Measurements from ENCODE around the gene MPST.
A peak's percentile ranks its signal among the peaks of the same experiment; 100 is the strongest.
"Not testable (repeated sequence)": the region's sequence is repeated elsewhere in the genome, so short reads cannot be mapped to it uniquely, and the experiment has no call there.

Gene MPST

GRCh38 chr22:37060801-37061610 is 41.5 kb downstream of the MPST start:
- no peak for DNase-seq (ENCODE audit: low read depth in 2 of 2)

DNA sequence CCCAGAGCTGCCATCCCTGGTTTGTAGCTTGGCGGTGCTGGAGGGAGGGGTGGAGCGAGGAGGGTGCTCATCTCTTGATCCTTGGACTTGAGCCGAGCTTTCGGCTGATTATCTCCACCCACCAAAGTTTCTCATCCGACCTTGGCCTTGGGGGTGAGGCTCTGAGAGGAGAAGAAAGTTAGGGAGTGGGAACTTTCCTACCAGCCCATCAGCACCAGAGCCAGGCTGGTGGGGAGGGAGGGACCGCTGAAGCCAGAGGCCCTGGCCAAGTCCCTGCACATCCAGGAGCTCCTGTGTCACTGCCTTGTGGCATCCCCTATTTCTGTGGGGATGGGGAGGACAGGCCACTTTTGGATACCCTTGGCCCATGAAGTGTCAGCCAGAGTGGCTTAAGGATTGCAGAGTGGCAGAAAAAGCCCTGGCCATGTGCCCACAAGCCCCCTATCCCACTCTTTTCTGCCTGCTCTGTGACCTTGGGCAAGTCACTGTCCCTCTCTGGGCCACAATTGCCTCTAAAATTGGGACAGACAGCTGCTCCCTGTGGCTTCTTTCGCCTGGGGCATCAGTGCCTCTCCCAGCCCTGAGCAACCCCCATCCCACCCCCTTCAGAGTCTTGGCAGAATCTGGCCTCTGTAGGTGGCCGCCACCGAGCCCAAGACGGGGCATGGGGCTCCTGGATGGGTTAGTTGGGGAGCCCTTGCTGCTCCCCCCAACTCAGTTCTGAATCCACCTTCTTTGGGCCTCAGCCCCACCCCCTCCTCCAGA is 42.3 kb downstream of the MPST start:
- no peak for DNase-seq (ENCODE audit: low read depth in 2 of 2)

DNA sequence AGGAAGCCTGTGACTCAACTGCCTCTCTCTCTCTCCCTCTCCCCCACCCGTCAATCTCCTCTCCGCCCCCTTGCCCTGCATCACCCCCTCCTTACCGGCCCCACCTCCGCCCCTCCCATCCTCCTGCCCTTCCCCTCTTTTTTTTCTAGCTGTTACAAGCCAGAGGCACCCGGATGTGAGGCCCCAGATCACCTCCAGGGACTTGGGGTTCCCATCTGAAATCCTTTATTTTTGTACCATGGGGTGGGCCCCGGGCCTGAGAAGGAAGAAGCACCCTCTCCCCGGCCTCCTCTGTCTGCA is 42.8 kb downstream of the MPST start:
- no peak for DNase-seq (ENCODE audit: low read depth in 2 of 2)

DNA sequence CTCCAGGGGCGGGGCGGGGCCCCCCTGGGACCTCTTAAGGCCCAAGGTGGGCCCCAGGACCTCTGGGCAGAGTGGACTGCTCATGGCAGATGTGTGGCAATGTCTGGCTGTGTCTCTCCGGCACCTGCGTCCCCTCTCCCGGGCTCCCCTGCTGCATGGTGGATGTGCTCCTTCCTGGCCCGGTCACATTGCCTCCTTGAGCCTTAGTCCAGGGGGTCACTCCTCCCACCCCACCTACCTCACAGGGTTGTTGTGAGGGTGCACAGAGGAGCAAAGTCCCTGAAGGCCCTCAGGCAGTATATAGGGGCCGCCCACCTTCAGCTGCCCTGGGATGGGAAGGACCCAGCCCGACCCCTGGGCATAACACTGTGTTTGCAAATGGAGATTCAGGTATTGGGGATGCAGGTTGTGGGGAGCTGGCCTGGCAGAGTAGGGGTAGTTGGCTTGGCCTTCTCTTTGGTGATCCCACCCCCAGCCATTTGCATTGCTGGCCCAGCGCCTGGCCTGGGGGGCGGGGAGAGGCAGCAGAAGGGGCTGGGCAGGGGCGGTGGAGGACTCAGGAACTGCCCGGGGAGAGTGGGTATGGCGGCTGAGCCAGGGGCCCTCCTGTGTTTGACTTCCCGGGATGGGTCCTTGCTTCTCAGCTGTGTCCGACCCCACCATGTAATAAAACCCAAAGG is 43.3 kb downstream of the MPST start:
- no peak for DNase-seq (ENCODE audit: low read depth in 2 of 2)

- no peak for DNase-seq (ENCODE audit: low read depth in 2 of 2)
Measured at GRCh38 chr22:37063431-37064420, 44.2 kb downstream of the MPST start.

GRCh38 chr22:37064553-37064952 is 45.0 kb downstream of the MPST start:
- DNase-seq (ENCODE audit: low read depth in 2 of 2), result no peak

DNA sequence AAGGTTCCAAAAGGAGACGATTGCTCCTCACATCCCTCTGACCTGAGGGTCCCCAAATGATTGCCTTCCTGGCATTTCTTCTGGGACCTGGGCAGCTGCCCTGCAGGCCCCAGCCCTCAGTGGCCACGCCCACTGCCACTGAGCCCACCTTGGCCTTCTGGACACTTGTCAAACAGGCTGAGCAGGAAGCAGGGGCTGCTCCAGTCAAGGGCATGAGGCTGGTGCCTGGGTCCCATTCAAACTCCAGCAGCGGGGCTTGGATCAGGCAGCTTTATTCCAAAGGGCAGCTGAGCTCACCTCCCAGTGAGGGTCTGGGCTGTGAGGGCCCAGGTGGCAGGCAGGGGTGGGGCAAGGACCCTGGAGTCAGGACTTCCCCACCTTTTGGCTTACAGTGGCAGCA is 45.6 kb downstream of the MPST start:
- no peak for DNase-seq (ENCODE audit: low read depth in 2 of 2)

- no peak for DNase-seq (ENCODE audit: low read depth in 2 of 2)
Measured at GRCh38 chr22:37065961-37066360, 46.4 kb downstream of the MPST start.

- no peak for DNase-seq (ENCODE audit: low read depth in 2 of 2)
Measured at GRCh38 chr22:37067428-37067827, 47.9 kb downstream of the MPST start.

GRCh38 chr22:37068859-37069258 is 49.3 kb downstream of the MPST start:
- no peak for DNase-seq (ENCODE audit: low read depth in 2 of 2)

- no peak for DNase-seq (ENCODE audit: low read depth in 2 of 2)
Measured at GRCh38 chr22:37069319-37069718, 49.8 kb downstream of the MPST start.

- DNase-seq (ENCODE audit: low read depth in 2 of 2), result no peak
Measured at GRCh38 chr22:37069719-37070118, 50.2 kb downstream of the MPST start.

- DNase-seq (ENCODE audit: low read depth in 2 of 2), result no peak
Measured at GRCh38 chr22:37070334-37070733, 50.8 kb downstream of the MPST start.

- DNase-seq (ENCODE audit: low read depth in 2 of 2), result no peak
Measured at GRCh38 chr22:37070744-37071143, 51.2 kb downstream of the MPST start.

GRCh38 chr22:37071850-37072592 is 52.5 kb downstream of the MPST start:
- DNase-seq (ENCODE audit: low read depth in 2 of 2), result not testable (repeated sequence)

GRCh38 chr22:37072673-37073072 is 53.1 kb downstream of the MPST start:
- no peak for DNase-seq (ENCODE audit: low read depth in 2 of 2)

DNA sequence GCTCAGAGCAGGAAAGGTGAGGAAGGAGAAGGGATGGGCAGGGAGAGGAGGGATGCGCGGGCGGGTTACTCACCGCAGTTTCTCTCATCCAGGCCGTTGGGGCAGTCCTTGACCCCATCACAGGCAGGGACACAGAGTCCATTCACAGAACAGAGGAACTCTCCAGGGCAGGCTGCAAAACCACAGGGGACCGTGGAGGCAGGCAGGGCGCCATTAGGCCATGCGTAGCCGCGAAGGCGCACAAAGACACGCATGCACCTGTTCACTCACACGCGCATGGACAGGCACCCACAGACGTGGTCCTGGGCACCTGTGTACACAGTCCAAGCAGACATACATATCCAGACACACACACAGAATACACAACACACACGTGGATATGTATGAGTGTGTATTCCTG is 55.0 kb downstream of the MPST start:
- no peak for DNase-seq (ENCODE audit: low read depth in 2 of 2)

GRCh38 chr22:37075046-37075445 is 55.5 kb downstream of the MPST start:
- DNase-seq (ENCODE audit: low read depth in 2 of 2), result no peak

GRCh38 chr22:37075822-37076433 is 56.4 kb downstream of the MPST start:
- DNase-seq (ENCODE audit: low read depth in 2 of 2), result no peak

DNA sequence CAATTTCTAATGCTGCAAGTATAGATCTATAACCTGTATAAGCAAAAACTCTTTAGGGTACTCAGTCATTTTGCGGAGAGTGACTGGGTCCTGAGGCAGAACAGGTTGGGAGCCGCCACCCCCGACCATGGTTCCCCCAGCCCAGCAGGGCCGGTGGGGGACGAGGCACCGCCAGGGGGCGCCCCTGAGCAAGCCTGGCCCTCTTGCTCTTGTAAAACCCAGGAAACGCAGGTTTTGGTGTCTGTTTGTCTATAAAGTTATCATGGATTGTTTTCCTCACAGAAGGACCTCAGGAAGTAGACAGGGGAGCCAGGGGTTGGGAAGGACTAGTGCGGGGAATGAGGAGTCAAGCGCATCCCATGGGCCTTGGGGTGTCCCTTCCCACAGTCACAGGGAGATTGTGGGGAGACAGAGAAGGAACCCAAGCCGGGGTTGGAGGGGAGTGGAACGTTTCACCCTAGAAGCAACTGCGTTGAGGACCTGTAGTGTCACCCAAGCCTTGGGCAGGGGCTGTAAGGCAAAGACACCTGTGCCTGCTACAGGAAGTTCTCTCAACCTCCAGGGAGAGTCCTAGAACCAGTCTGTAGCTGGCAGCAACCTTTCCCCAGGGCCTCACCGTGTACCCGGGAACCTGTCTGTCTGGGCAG is 58.4 kb downstream of the MPST start:
- peak; percentile 63 to 64 for DNase-seq (ENCODE audit: low read depth in 2 of 2)
